HG03196 (cell line): ENCODE measurements around the gene RNASE4.
"Not testable (repeated sequence)": the region's sequence is repeated elsewhere in the genome, so short reads cannot be mapped to it uniquely, and the experiment has no call there.

Source experiments
- ATAC-seq: cut with Tn5 transposase; IDR thresholded peaks from one replicate; pipeline ENCODE4 v1.9.1; 2021; ENCODE audit not compliant: unreplicated experiment

Gene RNASE4, protein sequence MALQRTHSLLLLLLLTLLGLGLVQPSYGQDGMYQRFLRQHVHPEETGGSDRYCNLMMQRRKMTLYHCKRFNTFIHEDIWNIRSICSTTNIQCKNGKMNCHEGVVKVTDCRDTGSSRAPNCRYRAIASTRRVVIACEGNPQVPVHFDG

DNA sequence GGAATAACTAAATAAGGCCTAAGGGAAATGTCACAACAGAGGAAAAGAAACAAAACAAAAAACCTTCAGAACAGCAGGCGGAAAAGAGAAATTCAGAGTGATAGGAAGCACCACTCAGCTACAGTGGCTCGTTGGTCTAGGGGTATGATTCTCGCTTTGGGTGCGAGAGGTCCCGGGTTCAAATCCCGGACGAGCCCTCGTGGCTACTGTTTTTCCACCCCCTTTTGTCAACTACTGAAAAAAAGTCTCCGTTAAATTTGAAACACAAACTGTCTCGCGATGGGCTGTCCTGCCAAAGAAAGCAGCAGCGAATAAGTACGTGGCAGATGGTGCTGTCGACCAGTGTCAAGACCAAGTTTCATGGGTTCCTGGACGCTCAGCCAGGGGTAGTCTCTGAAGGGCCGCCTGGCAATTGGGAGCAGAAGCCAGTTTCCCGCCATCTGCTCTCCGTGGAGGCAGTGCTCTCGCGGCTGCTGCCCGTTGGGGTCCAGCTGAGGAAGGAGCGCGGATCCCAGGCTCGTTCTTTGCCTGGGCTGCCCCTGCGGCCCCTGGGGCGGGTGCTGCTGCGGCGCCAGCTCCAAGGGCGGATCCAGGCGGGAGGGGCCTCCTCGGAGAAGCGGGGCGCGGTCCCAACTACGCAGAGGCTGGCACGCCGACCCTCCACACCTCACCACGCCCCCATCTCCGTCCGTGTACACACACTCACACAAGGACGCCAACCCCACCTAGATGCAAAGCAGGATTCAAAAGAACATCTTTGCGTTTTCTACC, at the start of gene RNASE4:
Gene RNASE4 (plus strand): TSS at position 670 of the 771 bp plus-strand sequence. CDS start 14,812 bp downstream, outside the sequence.
- peak; percentile 28 for ATAC-seq

DNA sequence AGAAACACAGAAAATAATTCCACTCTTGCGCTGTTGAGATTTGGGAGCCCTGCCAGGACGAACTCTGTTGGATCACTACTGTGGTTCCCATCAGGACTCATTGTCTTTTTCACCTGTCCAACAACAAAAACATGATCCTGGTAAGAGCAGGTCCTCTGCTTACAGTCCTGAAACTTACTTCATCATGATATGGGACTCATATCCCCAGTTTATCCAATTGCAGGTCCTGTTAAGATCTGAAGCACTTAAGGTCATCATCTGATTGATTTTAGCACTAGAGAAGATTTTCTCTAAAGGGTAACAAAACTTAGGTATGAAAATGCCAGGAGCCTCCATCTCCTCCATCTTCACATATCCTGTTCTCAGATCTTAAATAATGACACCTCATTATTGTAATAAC, 42.8 kb upstream of the RNASE4 start, which contains the start of gene OR6S1:
Gene OR6S1 (minus strand): TSS at position 101 of the 400 bp plus-strand sequence. CDS start 0 bp downstream, at position 101.
- ATAC-seq = no peak

DNA sequence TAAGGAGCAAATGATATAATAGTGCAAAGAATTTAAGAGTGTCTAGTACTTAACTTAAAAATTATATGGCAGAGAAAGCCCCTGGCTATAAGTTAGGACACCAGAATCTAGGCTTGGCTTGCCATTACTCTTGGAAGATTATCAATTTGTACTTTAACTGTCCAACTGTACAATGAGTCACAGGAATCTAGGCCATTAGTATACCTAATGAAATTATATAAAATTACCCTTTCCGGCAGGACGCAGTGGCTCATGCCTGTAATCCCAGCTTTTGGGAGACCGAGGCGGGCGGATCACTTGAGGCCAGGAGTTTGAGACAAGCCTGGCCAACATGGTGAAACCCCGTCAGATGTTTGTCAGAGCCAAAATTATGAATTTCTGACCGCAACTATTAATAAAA, 42.2 kb upstream of the RNASE4 start:
- no peak for ATAC-seq

DNA sequence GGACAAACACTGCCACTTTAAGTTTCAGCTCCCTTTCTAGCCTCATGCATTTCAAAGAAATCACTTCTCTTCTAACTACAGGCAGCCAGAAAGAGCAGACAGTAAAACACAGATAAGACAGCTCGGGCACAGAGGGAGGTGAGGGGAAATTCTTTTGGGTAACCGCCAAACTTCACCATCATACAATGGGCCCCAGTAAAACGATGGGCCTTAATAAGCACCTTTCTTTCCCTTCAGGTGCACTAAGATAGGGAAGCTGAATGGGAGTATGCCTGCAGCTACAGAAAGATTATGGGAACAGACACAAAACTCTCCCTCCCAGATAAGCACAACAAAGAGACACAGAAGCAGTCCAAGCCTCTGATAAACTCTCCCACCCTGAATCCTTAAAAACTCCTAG, 41.6 kb upstream of the RNASE4 start:
- ATAC-seq = not testable (repeated sequence)

DNA sequence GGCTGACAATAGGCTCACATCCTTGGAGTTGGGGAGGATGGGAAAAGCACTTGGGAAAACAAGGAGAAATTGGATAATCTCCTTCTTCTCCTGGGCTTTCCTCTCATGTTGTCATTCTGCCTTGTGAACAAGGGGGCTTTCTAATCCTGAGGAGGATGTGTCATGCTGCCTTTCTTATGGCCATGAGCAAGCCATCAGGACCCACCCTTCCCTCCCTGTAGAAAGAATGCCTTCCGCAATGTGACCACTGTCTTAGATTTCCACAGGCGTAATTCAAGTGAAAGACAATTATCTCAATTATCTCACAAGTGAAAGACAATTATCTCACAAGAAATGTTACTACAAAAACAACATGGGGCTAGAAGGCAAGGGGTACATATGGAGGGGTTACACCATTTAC, 39.8 kb upstream of the RNASE4 start:
- no peak for ATAC-seq

DNA sequence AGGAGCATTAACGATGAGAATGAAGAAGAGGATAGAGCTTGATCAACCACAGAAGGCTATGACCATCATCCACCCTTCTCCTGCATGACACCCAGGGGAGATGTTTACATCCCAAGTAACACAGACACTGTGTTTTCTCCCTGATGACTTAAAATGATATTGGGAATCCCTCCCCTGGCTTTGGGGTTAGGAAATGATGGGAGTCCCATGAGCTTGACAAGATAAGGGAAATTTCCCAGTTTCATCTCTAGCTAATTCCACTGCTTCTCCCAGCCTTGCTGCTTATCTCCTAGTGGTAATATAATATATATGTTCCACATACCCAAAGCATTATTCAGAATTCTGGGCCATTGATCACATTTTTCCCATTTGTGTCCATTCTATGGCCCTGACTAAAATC, 38.9 kb upstream of the RNASE4 start:
- no peak for ATAC-seq

DNA sequence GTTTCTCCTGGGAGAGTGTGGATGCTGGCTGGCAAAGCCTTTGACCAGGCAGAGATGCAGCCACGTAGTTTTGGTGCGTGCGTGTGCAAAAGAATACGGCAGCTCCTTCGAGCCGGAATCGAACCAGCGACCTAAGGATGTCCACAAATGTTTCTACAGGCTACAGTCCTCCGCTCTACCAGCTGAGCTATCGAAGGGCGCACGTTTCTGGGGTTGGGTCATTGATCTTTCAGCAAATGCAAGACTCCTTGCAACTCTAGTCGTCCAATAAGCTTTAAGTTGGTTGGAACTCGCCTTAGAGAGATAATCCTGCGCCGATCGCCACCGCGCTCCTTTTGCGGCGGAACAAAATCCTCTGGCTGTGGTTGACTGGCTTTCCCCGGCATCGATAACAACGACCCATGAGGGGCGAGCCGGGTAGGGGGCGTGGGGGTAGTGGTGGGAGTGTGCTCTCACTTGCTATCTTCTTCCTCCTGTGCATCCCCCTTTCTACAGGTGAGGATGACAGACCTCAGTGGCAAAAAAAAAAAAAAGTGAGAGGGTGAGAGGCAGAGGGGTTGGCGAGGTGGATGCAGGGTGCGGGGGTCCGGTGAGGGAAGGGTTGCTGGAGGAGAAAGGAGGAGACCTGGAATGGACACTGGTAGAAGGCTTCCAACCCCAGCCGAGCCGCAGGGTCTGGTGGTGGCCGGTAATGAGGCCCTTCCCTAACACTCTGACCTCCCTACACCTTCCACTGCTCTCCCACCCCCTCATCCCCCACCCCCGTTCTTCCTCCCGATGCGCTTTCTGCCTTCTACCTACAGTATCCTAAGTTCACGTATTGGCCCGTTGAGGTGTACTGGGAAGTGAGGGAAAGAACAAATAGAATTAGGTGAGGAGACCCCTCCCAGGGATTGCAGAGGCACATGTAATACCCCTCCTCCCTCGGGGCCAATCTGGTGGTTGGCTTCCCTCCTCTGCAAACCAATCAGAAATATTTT, 31.1 kb upstream of the RNASE4 start:
- ATAC-seq = no peak

DNA sequence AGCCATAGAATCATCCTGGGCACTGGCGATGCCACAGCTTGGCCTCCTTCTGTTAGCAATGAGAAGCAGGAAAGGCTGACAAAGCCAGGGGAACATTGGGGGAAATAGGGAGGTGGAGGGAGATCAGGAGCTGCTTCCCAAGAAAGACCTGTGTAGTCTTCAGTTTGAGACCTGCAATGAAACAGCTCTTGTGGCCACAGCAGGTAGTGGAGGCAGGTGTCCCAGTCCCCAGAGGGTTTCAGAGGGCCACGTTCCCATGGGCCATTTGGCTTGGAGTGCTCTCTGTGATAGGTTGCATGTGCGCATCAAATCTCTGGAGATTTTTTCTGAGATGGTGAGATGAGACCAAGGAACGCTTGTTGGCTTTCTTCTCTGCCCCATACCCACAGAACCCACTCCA, 28.5 kb upstream of the RNASE4 start:
- no peak for ATAC-seq

DNA sequence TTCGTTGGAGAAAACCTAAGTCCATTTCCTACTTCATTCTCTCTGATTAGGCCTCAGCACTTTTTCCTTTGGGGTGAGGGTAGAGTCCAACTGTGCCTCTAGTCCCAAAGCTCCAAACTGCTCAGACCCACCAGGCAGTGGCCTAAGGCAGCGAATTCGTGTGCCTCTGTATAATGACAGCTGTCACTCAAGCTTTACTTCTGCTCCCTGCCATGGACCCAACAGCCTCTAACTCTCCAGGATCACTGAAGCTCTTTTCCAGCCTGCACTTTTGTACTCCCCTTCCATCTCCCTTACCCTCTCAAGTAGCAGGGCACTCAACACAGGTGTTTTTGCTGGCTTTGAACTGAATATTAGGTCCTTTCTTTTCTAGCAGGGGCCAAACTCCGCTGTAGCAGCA, 28.1 kb upstream of the RNASE4 start:
- ATAC-seq = no peak

DNA sequence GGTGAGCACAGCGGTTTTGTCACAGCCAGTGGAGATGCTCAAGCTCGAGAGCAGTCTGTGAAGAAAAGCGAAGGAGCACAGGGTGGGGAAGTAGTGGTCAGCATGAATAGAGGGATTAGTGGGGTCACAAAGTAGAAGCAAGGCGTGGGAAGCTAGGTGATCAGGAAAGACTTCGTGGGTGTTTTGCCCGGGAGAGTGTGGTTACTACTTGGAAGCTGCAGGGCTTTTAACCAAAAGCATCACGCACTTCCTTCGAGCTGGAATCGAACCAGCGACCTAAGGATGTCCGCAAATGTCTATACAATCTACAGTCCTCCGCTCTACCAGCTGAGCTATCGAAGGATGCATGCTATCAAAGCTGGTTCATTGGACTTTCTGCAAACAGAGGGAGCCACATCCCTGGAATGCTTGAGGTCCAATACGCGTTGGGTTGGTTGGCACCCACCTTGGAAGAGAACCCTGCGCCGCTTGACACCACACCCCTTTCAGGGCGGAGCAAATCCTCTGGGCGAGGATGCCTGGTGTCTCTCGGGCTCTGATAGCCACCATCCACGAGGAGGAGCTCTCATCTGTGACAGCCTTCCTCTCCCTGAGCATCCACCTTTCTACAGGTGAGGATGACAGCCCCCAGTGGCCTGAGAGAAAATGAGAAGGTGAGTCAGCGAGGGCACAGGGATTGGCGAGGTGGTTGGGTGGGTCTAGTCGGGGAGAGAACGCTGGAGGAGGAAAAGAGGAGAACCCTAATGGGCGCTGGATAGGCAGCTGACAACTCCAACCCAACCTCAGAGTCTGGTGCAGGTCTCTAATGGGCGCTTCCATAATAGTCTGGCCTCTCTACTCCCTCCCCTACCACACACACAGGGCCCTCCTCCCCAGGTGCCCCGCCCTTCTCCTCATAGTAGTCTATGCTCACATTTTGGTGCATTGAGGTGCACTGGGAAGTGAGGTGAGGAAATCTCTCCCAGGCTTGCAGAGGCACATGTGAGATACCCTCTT, 26.8 kb upstream of the RNASE4 start:
- ATAC-seq = no peak

DNA sequence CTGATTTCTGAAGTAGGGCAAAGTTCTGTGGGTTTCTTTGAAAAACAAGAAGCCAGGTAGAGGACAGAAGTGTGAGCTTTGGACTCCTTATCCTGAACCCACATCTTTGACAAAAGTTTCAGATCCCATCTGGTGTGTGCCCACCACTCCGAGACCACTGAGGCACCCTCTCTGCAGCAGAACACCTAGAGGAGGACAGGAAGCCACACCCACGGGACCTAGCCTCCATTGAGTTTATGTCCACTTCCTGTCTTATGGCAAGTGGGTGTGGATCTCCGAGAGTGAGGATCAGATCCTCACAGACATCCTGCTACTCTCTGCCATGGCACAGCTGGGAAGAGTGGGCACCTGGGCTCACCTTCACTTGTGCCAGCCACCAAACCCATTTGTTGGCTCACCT, 26.1 kb upstream of the RNASE4 start:
- no peak for ATAC-seq

DNA sequence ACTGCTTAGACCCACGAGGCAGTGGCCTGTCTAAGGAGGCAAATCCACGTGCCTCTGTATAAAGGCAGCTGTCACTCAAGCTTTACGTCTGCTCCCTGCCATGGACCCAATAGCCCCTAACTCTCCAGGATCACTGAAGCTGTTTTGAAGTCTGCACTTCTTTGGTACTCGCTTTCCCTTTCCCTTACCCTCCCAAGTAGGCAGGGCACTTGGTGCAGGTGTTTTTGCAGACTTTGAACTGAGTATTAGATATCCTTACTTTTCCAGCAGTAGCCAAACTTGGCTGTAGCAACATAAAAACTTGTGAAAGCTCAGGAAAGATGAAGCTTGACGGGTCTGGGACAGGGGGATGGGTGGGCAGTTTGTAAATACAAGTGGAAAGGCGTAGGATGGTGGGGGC, 25.0 kb upstream of the RNASE4 start:
- ATAC-seq = no peak

DNA sequence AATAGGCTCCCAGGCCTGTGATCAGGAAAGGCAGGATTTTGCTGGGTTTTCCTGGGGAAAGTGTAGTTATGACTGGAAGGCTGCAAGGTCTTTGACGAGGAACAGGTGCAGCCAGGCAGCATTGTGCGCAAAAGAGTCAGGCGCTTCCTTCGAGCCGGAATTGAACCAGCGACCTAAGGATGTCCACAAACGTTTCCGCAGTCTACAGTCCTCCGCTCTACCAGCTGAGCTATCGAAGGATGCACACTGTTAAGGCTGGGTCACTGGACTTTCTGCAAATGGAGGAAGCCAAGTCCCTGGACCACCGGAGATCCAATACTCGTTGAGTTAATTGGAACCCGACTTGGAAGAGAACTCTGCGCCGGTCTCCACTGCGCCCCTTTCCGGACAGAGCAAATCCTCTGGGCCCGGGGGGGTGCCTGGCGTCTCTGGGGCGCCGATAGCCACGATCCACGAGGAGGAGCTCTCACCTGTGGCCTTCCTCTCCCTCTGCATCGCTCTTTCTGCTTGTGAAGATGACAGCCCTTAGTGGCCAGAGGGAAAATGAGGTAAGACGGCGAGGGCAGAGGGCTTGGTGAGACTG, 24.5 kb upstream of the RNASE4 start:
- no peak for ATAC-seq

DNA sequence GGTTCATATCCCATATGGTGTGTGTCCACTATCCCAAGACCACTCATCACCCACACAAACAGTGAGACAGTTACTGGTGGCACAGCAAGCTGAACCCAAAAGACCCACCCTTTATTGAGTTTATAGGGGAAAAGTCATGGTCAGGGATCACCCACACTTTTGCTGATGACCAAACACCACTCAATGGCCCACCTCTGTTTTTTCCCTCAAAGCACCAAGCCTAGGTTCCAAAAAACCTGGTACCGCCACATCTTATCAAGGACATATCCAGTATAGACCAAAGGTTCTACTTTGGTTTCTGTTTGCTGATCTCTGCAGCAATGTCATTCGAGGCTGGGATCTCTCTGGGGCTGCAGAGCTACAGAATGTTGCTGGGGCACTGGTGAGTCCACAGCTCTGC, 23.2 kb upstream of the RNASE4 start:
- no peak for ATAC-seq

DNA sequence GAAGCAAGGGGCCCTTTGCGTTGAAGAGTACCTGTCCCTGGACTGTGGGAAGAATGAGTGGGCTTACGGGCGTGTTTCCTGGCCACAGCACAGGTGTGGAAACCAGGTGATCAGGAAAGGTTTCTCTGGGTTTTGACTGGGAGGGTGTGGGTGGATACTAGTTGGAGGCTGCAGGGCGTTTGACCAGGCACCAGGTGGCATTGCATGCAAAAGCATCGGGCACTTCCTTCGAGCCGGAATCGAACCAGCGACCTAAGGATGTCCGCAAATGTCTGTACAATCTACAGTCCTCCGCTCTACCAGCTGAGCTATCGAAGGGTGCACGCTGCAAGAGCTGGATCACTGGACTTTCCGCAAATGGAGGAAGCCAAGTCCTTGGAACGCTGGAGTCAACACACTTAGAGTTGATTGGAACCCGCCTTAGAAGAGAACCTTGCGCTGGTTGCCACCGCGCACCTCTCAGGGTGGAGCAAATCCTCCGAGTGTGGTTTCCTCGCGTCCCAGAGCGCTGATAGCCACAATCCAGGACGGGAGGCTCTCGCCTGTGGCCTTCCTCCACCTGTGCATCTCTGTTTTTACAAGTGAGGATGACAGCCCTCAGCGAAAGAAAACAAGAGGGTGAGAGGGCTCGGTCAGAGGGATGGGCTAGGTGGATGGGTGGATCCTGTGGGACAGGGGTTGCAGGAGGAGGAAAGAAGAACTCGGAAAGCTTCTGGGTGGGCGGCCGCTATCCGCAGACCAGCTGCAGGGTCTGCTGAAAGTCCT, 21.2 kb upstream of the RNASE4 start:
- ATAC-seq = peak; percentile 53

DNA sequence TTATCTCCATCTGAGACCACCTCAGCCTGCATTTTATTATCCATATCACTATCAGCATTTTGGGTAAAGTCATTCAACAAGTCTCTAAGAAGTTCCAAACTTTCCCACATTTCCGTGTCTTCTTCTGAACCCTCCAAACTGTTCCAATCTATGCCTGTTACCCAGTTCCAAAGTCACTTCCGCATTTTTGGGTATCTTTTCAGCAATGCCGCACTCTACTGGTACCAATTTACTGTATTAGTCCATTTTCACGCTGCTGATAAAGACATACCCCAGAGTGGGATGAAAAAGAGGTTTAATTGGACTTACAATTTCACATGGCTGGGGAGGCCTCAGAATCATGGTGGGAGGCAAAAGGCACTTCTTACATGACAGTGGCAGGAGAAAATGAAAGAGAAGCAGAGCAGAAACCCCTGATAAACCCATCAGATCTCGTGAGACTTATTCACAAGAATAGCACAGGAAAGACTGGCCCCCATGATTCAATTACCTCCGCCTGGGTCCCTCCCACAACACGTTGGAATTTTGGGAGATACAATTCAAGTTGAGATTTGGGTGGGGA, 17.9 kb upstream of the RNASE4 start:
- not testable (repeated sequence) for ATAC-seq

DNA sequence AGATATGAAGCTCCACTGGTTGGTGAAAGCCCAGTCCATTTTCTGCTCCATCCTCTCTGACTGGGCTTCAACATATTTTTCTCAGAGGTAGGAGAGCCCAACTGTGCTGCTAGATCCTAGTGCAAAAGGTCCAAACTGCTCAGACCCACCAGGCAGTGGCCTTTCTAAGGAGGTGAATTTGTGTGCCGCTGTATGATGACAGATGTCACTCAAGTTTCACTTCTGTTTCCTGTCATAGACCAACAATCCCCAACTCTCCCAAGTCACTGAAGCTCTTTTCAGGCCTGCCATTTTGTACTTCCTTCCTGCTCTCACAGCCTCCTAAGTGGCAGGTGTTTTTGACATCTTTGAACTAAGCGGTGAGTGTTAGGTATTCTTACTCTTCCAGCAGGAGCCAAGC, 16.4 kb upstream of the RNASE4 start:
- peak; percentile 72 for ATAC-seq

DNA sequence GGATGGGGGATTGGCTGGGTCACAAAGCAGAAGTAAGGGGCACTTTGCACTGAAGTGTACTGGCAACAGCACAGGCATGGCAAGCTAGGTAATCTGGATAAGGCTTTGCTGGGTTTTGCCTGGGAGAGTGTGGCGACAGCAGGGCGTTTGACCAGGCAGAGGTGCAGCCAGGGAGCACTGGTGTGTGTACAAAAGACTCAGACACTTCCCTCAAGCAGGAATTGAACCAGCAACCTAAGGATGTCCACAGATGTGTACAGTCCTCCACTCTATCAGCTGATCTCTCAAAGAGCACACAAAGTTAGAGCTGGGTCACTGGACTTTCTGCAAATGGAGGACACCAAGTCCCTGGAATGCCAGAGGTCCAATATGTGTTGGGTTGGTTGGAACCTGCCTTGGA, 15.4 kb upstream of the RNASE4 start:
- ATAC-seq = no peak
